GM18502 (cell line): ENCODE measurements around the gene CCT4.
"Not testable (repeated sequence)": the region's sequence is repeated elsewhere in the genome, so short reads cannot be mapped to it uniquely, and the experiment has no call there.

ENCODE experiments used
- ATAC-seq: cut with Tn5 transposase; IDR thresholded peaks from one replicate; pipeline ENCODE4 v1.9.1; 2021; ENCODE audit warnings: mild to moderate bottlenecking; ENCODE audit not compliant: unreplicated experiment, poor library complexity

The CCT4 gene, protein sequence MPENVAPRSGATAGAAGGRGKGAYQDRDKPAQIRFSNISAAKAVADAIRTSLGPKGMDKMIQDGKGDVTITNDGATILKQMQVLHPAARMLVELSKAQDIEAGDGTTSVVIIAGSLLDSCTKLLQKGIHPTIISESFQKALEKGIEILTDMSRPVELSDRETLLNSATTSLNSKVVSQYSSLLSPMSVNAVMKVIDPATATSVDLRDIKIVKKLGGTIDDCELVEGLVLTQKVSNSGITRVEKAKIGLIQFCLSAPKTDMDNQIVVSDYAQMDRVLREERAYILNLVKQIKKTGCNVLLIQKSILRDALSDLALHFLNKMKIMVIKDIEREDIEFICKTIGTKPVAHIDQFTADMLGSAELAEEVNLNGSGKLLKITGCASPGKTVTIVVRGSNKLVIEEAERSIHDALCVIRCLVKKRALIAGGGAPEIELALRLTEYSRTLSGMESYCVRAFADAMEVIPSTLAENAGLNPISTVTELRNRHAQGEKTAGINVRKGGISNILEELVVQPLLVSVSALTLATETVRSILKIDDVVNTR

GRCh38 chr2:61888267-61889055, at the start of gene CCT4:
TSS of gene CCT4 (minus strand) at chr2:61888656. CDS start at chr2:61888507, 149 bp downstream.
- peak; percentile 82 for ATAC-seq

DNA sequence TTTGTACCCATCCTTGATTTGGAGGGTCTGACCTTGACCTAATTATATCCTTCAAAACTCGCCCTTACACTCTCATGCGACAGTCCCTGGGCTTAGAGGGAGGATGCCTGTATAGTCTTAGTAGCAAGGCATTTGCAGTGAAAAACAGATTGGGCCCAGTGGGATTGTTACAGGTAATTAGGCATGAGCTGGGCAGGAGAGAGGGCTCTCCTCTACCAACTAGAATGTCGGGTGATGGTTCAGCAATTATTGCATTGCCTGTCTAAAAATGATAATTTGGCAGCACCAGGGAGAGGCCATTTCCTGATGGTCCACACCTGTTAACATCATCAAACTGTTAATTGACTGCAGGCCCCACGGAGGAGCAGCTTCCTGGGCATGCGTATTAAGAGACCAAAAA, 49.4 kb upstream of the CCT4 start:
- ATAC-seq, result no peak

- ATAC-seq, result no peak
Measured at GRCh38 chr2:61937098-61937497, 48.6 kb upstream of the CCT4 start.

- no peak for ATAC-seq
Measured at GRCh38 chr2:61928826-61929461, 40.5 kb upstream of the CCT4 start.

DNA sequence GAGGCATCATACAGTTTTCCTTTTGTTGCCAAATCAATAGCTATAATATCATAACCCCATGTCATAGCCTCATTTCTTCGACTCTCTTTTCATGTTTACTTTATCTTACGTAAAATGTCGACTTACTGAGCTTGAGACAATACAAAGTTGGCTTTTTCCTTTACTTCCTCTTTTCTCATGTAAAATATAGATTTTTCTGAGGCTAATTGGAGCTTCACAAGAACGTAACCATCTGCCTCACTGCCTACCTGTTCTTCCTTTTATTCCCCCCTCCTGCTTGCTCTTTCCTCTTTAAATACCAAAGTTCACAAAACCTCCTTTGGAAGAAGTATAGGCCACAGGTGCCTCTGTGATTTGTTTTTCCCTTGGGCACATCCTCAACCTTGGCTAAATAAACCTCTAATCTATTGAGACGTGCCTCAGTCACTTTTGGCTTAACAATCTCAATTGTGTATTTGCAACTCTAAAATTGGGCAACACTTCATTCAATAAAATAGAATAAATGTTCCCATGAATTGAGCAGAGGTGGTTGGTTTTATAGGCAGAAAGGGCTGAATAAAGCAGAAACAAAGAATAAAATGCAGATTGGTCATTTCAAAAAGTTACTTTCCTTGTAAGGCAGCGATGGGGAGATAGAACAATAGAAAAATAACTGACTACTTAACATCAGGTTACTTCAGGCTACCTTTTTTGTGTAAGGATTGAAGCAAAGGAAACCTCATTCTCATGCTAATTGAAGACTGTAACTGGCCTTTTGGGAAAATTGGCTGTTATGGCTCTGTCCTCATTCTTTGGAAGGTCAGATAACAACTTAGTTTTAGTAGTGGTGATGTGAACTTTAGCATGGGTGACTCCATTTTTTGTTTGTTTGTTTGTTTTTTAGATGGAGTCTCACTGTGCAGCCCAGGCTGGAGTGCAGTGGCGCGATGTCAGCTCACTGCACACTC, 38.3 kb upstream of the CCT4 start:
- no peak for ATAC-seq

DNA sequence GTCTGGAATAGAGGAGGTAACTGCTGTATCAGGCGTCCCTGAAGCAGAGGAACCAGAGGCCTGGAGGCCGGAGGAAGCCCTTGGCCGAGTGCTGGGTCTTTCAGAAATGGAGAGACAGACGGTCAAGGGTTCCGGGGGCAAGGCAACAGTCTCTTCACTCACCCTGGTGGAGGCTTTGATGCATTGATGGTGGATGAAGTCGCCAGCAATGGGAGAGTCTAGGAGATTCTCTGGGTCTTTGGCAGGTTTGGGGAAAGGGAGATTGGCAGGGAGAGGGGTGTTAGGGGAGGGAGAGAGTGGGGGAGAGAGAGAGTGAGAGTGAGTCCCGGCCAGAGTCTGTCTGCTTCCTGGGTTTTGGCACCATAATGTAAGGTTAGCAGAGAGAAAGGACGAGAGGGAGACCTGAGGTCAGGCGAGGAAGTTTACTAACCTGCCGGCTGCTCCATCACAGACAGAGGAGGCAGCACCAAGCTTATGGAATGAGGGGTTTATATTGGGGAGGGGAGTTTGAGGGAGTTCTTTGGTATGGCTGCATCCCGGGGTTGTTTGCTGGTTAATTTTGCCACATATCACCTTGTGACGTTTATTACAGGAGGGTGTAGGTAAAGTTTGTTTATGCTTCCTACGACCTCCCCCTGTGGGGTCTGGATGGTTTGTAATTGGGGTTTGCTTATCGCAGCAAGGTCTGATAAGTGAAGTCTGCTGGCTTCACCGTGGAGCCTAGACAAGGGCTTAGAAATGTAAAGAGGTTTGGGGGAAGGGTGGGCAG, 36.6 kb upstream of the CCT4 start:
- ATAC-seq, result no peak

GRCh38 chr2:61922714-61923113, 34.3 kb upstream of the CCT4 start:
- no peak for ATAC-seq

DNA sequence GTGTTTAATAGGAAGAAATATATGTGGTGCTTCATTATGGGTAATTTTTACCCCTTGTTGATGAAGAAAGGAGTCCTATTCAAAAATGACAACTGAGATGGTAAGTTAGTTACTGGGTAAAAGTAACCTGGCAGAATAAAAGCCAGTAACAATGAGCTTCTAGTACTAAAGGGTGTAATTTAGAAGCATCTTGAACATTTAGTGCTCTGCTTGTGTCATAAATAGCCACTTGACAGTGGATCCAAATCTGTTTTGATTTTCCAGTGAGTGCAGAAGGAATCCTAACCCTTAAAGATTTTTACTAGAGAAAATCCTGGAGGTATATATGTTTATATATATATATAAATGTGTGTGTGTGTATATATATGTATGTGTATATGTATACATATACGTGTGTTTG, 32.1 kb upstream of the CCT4 start:
- no peak for ATAC-seq

GRCh38 chr2:61914794-61915193, 26.3 kb upstream of the CCT4 start:
- not testable (repeated sequence) for ATAC-seq

DNA sequence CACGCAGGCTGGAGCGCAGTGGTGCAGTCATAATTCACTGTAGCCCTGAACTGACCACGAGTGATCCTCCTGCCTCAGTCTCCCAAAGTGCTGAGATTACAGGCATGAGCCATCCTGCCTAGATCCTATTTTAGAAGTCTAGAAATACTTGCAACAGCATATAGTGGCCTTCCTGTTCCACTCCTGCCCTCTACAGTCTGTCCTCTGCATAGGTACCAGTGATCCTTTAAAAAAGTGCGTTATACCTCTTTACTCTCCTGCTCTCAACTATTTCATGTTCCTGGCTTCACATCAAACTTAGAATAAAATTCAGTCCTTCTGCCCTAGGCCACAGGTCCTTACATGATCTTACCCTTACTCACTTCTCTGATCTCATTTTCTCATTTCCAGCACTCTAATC, 23.1 kb upstream of the CCT4 start:
- no peak for ATAC-seq

DNA sequence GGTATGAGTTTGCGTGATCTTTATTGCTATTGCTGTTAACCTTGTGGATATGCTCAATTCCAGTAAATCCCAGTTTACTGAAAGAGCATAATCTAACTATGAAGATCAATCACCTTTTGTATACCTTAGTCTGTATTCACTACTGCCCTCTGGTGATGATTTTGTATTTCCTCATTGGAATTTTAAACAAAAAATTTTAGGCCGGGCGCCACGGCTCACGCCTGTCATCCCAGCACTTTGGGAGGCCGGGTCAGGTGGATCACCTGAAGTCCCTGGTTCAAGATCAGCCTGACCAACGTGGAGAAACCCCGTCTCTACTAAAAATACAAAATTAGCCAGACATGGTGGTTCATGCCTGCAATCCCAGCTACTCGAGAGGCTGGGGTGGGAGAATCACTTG, 22.1 kb upstream of the CCT4 start:
- no peak for ATAC-seq

DNA sequence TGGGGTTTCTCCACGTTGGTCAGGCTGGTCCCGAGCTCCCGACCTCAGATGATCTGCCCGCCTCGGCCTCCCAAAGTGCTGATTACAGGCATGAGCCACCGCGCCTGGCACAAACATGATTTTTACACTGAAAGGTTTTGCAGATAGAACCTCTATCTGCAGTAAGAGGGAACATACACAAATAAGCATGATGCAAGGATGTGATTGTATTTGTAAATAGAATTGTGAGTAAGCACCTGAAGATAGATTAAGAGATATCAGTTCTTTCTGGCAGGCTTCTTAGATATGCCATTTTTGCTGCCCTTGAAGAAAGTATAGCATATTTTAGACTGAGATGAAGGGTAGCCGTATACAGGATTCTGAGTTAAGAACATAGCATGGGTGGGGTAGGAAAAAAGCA, 20.7 kb upstream of the CCT4 start:
- ATAC-seq, result no peak

GRCh38 chr2:61906186-61906470, 17.7 kb upstream of the CCT4 start:
- peak; percentile 17 for ATAC-seq

GRCh38 chr2:61905372-61906185, 17.1 kb upstream of the CCT4 start, which contains the start of gene COMMD1:
TSS of gene COMMD1 (plus strand) at chr2:61905674. CDS start at chr2:61905679, 5 bp downstream.
- peak; percentile 100 for ATAC-seq

DNA sequence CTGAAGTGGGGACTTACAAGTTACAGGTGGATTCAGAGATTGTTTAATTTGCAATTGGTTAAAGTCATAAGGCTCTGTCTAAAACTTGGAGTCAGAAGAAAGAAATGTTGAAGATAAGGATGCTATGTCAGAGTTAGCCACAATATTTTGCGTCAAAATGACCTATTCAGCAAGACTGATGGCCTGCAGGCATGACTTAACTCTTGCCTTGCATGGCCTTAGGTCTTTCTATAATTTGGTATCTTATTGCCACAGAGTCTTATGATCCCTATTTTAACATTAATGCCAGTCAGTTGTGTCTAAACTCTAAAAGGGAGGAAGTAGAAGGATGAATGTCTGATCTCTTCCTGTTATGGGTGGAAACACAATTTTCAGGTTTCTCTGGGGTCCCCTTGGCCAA, 11.8 kb upstream of the CCT4 start:
- no peak for ATAC-seq

GRCh38 chr2:61898810-61899209, 10.4 kb upstream of the CCT4 start:
- no peak for ATAC-seq

DNA sequence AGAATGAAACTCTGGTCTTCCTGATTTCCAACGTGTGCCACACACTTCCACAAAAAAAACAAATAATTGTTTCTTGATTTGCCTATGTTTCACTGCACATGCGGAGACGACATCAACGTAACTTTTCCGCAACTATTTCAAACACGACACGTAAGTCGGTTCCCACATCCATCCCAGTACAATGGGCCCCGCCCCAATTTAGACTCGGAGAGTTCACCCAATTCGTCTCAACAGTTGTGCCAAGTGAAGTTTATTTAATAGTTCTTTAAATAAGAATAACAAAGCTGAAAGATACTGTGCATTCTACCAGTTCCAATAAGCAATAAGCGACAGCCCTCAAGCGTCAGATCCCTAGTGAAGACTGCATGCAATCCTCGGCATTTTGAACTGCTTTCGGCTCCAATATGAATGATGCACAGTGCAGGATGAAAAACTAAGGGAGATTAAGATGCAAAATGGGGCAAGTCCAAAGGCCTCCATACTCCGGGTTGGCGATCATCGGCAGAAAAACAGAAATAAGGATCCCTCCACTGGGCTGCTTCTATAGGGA, 664 bp downstream of the CCT4 start:
- no peak for ATAC-seq
